ENCODE measurements around the gene NRAP. TPM values are rescaled to one million over a fixed set of nuclear protein-coding genes. Genes with fewer than 3 reads are reported as not detected.

Gene NRAP
- not detected for total RNA-seq

- DNase-seq (no peak), ATAC-seq (no peak)
- peaks cover 4% of the 10 kb centered on the region for H3K4me1 Mint-ChIP-seq (ENCODE audit: low read depth)
- peaks cover 5% of the 10 kb centered on the region for H3K27me3 Mint-ChIP-seq (ENCODE audit: low read depth)
- no peaks in the 10 kb centered on the region for H3K36me3 Mint-ChIP-seq (ENCODE audit: insufficient read depth)
- H3K9me3 Mint-ChIP-seq, result no peaks in the 10 kb centered on the region
- no peak within 1 kb of the TSS for H3K4me3 Mint-ChIP-seq
These were observed at the start of gene NRAP for GRCh38 chr10:113663908-113664307. TSS of gene NRAP (minus strand) at chr10:113664041. CDS start at chr10:113663882, 159 bp downstream.

GRCh38 chr10:113713640-113713982 is 49.8 kb upstream of the NRAP start:
- Mint-ChIP-seq H3K9me3 (no peaks in the 10 kb centered on the region), H3K4me1 (ENCODE audit: low read depth) (peaks cover 4% of the 10 kb centered on the region), H3K27me3 (ENCODE audit: low read depth) (no peaks in the 10 kb centered on the region), H3K36me3 (ENCODE audit: insufficient read depth) (peaks cover 18% of the 10 kb centered on the region), H3K4me3 (no peak overlapping the region)
- DNase-seq, result no peak
- no peak for ATAC-seq

GRCh38 chr10:113712755-113713639 is 49.2 kb upstream of the NRAP start:
- Mint-ChIP-seq H3K4me1 (ENCODE audit: low read depth) (peaks cover 8% of the 10 kb centered on the region), H3K9me3 (no peaks in the 10 kb centered on the region), H3K27me3 (ENCODE audit: low read depth) (no peaks in the 10 kb centered on the region), H3K4me3 (no peak overlapping the region), H3K36me3 (ENCODE audit: insufficient read depth) (peaks cover 18% of the 10 kb centered on the region)
- no peak for ATAC-seq
- DNase-seq, result no peak

- H3K9me3 Mint-ChIP-seq, result no peaks in the 10 kb centered on the region
These were observed 48.2 kb upstream of the NRAP start for GRCh38 chr10:113712024-113712423.

GRCh38 chr10:113711142-113711541 is 47.3 kb upstream of the NRAP start:
- Mint-ChIP-seq H3K4me3 (no peak overlapping the region), H3K9me3 (no peaks in the 10 kb centered on the region), H3K4me1 (ENCODE audit: low read depth) (peaks cover 19% of the 10 kb centered on the region), H3K27me3 (ENCODE audit: low read depth) (no peaks in the 10 kb centered on the region), H3K36me3 (ENCODE audit: insufficient read depth) (peaks cover 13% of the 10 kb centered on the region)
- no peak for ATAC-seq
- no peak for DNase-seq

More at GRCh38 chr10:113712024-113712423, 48.2 kb upstream of the NRAP start:
- no peak overlapping the region for H3K4me3 Mint-ChIP-seq
- DNase-seq (no peak), ATAC-seq (no peak)
- peaks cover 13% of the 10 kb centered on the region for H3K4me1 Mint-ChIP-seq (ENCODE audit: low read depth)
- H3K27me3 Mint-ChIP-seq (ENCODE audit: low read depth), result no peaks in the 10 kb centered on the region
- H3K36me3 Mint-ChIP-seq (ENCODE audit: insufficient read depth), result peaks cover 20% of the 10 kb centered on the region

GRCh38 chr10:113709221-113709838 is 45.5 kb upstream of the NRAP start:
- H3K36me3 Mint-ChIP-seq (ENCODE audit: insufficient read depth), result peaks cover 10% of the 10 kb centered on the region

GRCh38 chr10:113708640-113709039 is 44.8 kb upstream of the NRAP start:
- ATAC-seq (no peak), DNase-seq (no peak)
- H3K4me1 Mint-ChIP-seq (ENCODE audit: low read depth), result peaks cover 21% of the 10 kb centered on the region
- H3K27me3 Mint-ChIP-seq (ENCODE audit: low read depth), result no peaks in the 10 kb centered on the region
- peaks cover 10% of the 10 kb centered on the region for H3K36me3 Mint-ChIP-seq (ENCODE audit: insufficient read depth)
- H3K9me3 Mint-ChIP-seq, result no peaks in the 10 kb centered on the region
- no peak overlapping the region for H3K4me3 Mint-ChIP-seq

More at GRCh38 chr10:113709221-113709838, 45.5 kb upstream of the NRAP start:
- peaks cover 21% of the 10 kb centered on the region for H3K4me1 Mint-ChIP-seq (ENCODE audit: low read depth)
- ATAC-seq (no peak), DNase-seq (no peak)
- H3K4me3 Mint-ChIP-seq, result no peak overlapping the region
- H3K9me3 Mint-ChIP-seq, result no peaks in the 10 kb centered on the region
- H3K27me3 Mint-ChIP-seq (ENCODE audit: low read depth), result no peaks in the 10 kb centered on the region

- Mint-ChIP-seq H3K9me3 (no peaks in the 10 kb centered on the region), H3K4me1 (ENCODE audit: low read depth) (peaks cover 21% of the 10 kb centered on the region), H3K4me3 (no peak overlapping the region), H3K27me3 (ENCODE audit: low read depth) (no peaks in the 10 kb centered on the region), H3K36me3 (ENCODE audit: insufficient read depth) (peaks cover 10% of the 10 kb centered on the region)
- no peak for ATAC-seq
- DNase-seq, result no peak
These were observed 42.8 kb upstream of the NRAP start for GRCh38 chr10:113706623-113707022.

GRCh38 chr10:113705344-113705652 is 41.5 kb upstream of the NRAP start:
- no peak overlapping the region for H3K4me3 Mint-ChIP-seq
- ATAC-seq (no peak), DNase-seq (no peak)
- H3K36me3 Mint-ChIP-seq (ENCODE audit: insufficient read depth), result peaks cover 10% of the 10 kb centered on the region
- no peaks in the 10 kb centered on the region for H3K27me3 Mint-ChIP-seq (ENCODE audit: low read depth)
- no peaks in the 10 kb centered on the region for H3K9me3 Mint-ChIP-seq
- peaks cover 21% of the 10 kb centered on the region for H3K4me1 Mint-ChIP-seq (ENCODE audit: low read depth)

GRCh38 chr10:113704637-113705343 is 40.9 kb upstream of the NRAP start:
- H3K36me3 Mint-ChIP-seq (ENCODE audit: insufficient read depth), result peaks cover 10% of the 10 kb centered on the region

GRCh38 chr10:113697595-113697994 is 33.8 kb upstream of the NRAP start:
- peaks cover 15% of the 10 kb centered on the region for H3K9me3 Mint-ChIP-seq
- DNase-seq, result no peak
- no peaks in the 10 kb centered on the region for H3K27me3 Mint-ChIP-seq (ENCODE audit: low read depth)
- H3K4me3 Mint-ChIP-seq, result no peak overlapping the region
- no peak for ATAC-seq
- peaks cover 30% of the 10 kb centered on the region for H3K36me3 Mint-ChIP-seq (ENCODE audit: insufficient read depth)
- peaks cover 2% of the 10 kb centered on the region for H3K4me1 Mint-ChIP-seq (ENCODE audit: low read depth)

More at GRCh38 chr10:113704637-113705343, 40.9 kb upstream of the NRAP start:
- DNase-seq, result no peak
- no peak for ATAC-seq
- H3K9me3 Mint-ChIP-seq, result no peaks in the 10 kb centered on the region
- H3K4me3 Mint-ChIP-seq, result no peak overlapping the region
- H3K27me3 Mint-ChIP-seq (ENCODE audit: low read depth), result no peaks in the 10 kb centered on the region
- peaks cover 21% of the 10 kb centered on the region for H3K4me1 Mint-ChIP-seq (ENCODE audit: low read depth)

GRCh38 chr10:113695691-113696090 is 31.9 kb upstream of the NRAP start:
- H3K36me3 Mint-ChIP-seq (ENCODE audit: insufficient read depth), result peaks cover 40% of the 10 kb centered on the region
- no peak for ATAC-seq
- peaks cover 2% of the 10 kb centered on the region for H3K4me1 Mint-ChIP-seq (ENCODE audit: low read depth)
- peaks cover 17% of the 10 kb centered on the region for H3K9me3 Mint-ChIP-seq
- no peak for DNase-seq
- H3K4me3 Mint-ChIP-seq, result no peak overlapping the region
- no peaks in the 10 kb centered on the region for H3K27me3 Mint-ChIP-seq (ENCODE audit: low read depth)

GRCh38 chr10:113693348-113693747 is 29.5 kb upstream of the NRAP start:
- ATAC-seq (no peak), DNase-seq (no peak)
- peaks cover 45% of the 10 kb centered on the region for H3K36me3 Mint-ChIP-seq (ENCODE audit: insufficient read depth)
- H3K9me3 Mint-ChIP-seq, result peaks cover 39% of the 10 kb centered on the region
- no peak overlapping the region for H3K4me3 Mint-ChIP-seq
- H3K4me1 Mint-ChIP-seq (ENCODE audit: low read depth), result peaks cover 20% of the 10 kb centered on the region
- H3K27me3 Mint-ChIP-seq (ENCODE audit: low read depth), result no peaks in the 10 kb centered on the region

- Mint-ChIP-seq H3K27me3 (ENCODE audit: low read depth) (no peaks in the 10 kb centered on the region), H3K9me3 (peaks cover 47% of the 10 kb centered on the region), H3K36me3 (ENCODE audit: insufficient read depth) (peaks cover 50% of the 10 kb centered on the region), H3K4me3 (no peak overlapping the region), H3K4me1 (ENCODE audit: low read depth) (peaks cover 24% of the 10 kb centered on the region)
- no peak for DNase-seq
- ATAC-seq, result no peak
These were observed 28.4 kb upstream of the NRAP start for GRCh38 chr10:113692271-113692670.
